Femur (tissue), 1 donor: Measurements from ENCODE around the gene EEPD1.

Experiments
- DNase-seq: peaks from one replicate; pipeline ENCODE4 v3.0.0-alpha.2; 2017

EEPD1 gene

GRCh38 chr7:36262309-36263094 lies 109.4 kb downstream of the EEPD1 start:
- no peak for DNase-seq

- no peak for DNase-seq
These were observed 110.0 kb downstream of the EEPD1 start for GRCh38 chr7:36263095-36263484.

- DNase-seq: no peak
These were observed 111.2 kb downstream of the EEPD1 start for GRCh38 chr7:36264123-36264801.

GRCh38 chr7:36264913-36265516 lies 112.0 kb downstream of the EEPD1 start:
- DNase-seq: no peak

- no peak for DNase-seq
These were observed 112.6 kb downstream of the EEPD1 start for GRCh38 chr7:36265680-36266079.

- no peak for DNase-seq
These were observed 113.1 kb downstream of the EEPD1 start for GRCh38 chr7:36266190-36266589.

- DNase-seq: no peak
These were observed 113.6 kb downstream of the EEPD1 start for GRCh38 chr7:36266683-36267082.

GRCh38 chr7:36272211-36272566 lies 119.1 kb downstream of the EEPD1 start:
- DNase-seq: no peak

GRCh38 chr7:36272567-36273269 lies 119.7 kb downstream of the EEPD1 start:
- DNase-seq: no peak

GRCh38 chr7:36273836-36274235 lies 120.8 kb downstream of the EEPD1 start:
- DNase-seq: no peak

GRCh38 chr7:36275735-36276284 lies 122.8 kb downstream of the EEPD1 start:
- DNase-seq: no peak

- DNase-seq: no peak
These were observed 123.6 kb downstream of the EEPD1 start for GRCh38 chr7:36276428-36277248.

GRCh38 chr7:36277249-36277542 lies 124.1 kb downstream of the EEPD1 start:
- DNase-seq: no peak

GRCh38 chr7:36278069-36278619 lies 125.1 kb downstream of the EEPD1 start:
- no peak for DNase-seq

- peak; percentile 80 for DNase-seq
These were observed 125.6 kb downstream of the EEPD1 start for GRCh38 chr7:36278620-36279172.

- DNase-seq: no peak
These were observed 126.3 kb downstream of the EEPD1 start for GRCh38 chr7:36279200-36279925.

GRCh38 chr7:36279926-36280315 lies 126.9 kb downstream of the EEPD1 start:
- DNase-seq: no peak

GRCh38 chr7:36280840-36281812 lies 128.1 kb downstream of the EEPD1 start:
- DNase-seq: peak; percentile 70

GRCh38 chr7:36281945-36282717 lies 129.1 kb downstream of the EEPD1 start:
- DNase-seq: no peak
